DMS79 (cell line): ENCODE data around the gene NTMT2.
"Not testable (repeated sequence)": the region's sequence is repeated elsewhere in the genome, so short reads cannot be mapped to it uniquely, and the experiment has no call there.

ENCODE experiments used
- DNase-seq: peaks from one replicate; lab custom pipeline; 2025; lab: John Stamatoyannopoulos, UW

NTMT2 gene

DNA sequence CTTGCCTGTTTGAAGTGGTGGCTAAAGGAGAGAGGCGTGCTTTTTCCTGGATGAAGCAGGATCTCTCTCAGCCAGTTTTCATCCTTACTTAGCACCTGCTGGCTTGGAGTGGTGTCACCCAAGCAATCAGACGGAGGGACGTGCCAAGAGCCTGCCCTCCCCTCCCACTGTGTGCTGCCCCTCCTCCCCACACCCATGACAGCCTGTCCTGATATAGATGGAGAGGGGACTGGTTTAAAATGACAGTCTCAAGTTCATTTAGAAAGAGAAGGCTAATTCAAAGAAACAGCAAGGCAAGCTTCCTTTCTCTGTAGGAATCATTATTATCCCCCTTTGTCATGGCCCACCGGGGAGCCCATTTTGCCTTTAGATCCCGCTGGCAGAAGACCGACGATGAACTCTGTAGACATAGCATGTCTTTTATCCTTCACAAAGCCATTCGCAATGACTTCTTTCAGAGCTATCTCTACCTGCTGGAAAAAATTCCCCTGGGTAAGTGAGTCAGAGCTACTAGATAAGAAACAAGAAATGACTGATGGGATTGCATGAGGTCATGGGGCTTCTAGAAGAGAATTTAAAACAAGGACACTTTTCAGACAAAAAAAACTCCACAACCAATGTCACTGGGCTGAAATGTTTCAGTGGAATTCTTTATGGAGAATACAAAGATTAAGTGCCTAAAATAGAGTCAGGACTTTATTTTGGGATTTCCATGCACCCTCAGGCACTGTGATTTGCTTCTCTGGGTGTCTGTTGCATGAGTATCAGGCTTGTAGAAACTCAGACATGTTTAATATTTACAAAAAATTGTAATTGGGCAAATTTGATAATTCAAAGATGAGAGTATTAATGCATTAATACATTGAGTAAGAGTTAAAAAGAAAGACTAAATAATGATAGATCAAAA lies at the start of gene NTMT2:
Gene NTMT2 (plus strand): TSS at position 190 of the 907 bp plus-strand sequence. CDS start 149 bp downstream, at position 339.
- DNase-seq: no peak

DNA sequence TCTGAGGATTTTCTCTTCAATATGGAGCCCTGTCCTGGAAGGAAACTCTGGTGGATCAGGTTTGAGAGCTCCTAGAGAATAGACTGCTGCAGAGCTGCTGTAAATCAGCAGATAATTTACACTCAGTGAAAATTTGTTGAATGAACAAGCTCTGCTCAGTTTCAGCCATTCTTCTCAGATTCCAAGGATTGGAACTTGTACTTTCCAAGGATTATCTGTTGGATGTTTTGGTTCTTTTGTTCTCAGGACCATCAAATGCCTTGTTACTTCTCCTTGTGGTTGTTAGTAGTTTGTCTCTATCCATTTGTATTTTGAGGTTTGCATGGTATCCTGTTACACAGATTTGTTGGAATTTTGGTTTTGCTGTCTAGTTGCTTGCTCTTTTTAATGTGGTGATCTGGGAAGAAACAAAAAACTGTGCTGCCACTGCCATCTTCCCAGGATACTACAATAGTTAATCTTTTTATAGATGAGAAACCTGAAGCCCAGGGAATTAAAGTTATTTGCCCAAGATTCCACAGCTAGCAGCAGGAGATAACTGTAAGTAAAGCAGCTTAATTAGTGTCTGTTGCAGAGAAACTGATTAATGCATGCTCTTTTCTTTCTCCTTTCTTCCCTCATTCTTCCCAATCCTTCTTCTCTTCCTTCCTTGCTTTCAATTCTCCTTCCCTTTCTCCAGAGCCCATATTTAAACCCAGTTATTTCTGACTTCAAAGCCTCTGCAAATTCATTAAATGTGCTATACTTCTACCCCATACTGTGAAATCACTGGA lies 49.6 kb upstream of the NTMT2 start:
- DNase-seq: no peak

DNA sequence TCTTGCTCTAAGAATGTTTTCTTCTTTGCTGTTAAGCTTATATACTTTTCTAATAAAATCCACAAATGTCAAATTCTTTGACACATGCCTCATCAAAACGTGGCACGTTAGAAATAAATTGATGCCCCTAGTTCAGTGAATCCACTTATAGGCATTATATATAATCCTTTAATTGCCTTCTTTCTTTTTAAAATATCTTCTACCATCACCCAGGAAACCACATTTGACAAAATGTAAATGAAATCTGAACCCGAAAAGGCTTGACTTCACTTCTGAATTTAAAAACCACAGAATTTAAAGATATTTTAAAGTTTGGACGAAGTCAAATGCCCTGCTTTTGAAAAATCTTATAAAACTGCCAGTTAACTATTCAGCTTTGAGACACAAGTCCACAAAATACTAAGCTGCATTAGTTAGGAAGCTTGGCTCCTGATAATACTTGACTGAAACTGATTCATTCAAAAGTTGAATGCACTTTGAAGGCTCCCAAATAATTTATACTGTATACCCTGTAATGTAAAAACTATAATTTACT lies 48.9 kb upstream of the NTMT2 start:
- no peak for DNase-seq

DNA sequence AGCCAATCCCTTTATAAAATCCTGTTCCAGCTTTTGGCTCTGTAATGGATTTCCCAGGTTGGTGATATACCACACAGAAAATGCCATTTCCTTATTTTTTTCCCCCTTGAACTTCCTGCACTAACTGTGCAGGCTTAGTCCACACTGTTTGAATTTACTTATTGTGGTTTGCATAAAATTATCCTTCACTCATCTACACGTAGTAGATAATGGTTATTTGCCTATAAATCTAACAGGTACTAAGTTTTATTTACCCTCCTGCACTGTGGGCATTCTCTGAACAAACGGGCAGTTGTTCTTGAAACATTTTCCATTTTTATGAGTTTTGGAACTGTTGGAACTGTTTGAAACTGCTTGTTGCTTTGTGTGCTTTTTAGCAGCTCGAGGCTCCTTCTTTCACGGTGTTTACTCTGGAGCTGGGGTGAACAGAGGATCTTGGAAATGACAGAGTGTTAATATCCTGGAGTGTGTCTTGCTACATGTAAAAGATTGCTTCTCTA lies 48.3 kb upstream of the NTMT2 start:
- no peak for DNase-seq

DNA sequence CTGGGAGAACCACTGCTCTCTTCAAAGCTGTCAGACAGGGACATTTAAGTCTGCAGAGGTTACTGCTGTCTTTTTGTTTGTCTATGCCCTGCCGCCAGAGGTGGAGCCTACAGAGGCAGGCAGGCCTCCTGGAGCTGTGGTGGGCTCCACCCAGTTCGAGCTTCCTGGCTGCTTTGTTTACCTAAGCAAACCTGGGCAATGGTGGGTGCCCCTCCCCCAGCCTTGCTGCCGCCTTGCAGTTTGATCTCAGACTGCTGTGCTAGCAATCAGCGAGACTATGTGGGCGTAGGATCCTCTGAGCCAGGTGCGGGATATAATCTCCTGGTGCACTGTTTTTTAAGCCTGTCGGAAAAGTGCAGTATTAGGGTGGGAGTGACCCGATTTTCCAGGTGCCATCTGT lies 32.6 kb upstream of the NTMT2 start:
- DNase-seq: not testable (repeated sequence)

DNA sequence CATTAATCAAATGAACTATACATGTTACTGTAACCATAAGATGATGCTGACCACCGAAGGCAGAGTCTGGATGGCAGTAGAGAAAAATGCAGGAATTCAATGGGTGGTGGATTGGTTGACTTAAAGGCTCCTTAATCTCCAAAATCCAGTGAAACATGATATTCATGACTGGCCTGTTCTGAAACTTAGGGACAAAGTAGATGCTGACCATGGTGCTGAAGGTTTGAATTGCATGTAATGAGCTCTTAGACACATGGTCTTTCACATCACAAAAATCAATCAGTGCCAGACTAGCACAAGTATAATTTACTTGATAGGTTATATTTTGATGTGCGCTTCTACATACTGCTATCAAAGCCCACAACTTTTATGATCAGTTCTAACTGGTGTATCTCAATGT lies 30.9 kb upstream of the NTMT2 start:
- no peak for DNase-seq

DNA sequence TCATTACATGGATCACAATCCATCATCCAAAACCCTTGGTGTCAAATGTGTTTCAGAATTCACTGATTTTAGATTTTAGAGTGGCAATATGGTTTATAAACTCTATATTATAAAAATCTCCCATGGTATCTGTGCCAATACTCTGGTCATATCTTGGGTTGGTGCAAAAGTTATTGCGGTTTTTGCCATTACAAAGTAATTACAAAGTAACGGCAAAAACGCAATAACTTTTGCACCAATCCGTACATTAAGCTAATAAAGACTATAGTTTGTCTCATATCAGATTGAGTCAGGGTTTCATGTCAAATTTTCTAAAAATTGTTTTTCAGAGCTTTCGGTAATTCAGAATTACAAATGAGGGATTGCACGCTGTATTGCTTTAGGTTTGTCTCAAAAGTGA lies 23.4 kb upstream of the NTMT2 start:
- no peak for DNase-seq

DNA sequence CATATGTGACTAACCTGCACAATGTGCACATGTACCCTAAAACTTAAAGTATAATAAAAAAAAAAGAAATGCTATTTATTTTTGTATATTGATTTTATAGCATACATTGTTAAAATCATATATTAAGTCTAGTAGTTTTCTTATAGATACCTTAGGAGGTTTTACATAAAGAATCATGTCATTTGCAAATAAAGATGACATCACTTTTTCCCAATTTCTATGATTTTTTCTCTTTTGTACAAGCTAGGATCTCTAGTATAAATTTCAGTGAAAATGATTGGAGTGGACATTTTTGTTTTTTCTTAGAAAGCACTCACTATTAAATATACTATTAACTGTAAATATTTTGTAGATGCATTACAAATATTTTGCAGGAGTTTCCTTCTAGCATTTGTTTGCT lies 20.5 kb upstream of the NTMT2 start:
- DNase-seq: no peak

DNA sequence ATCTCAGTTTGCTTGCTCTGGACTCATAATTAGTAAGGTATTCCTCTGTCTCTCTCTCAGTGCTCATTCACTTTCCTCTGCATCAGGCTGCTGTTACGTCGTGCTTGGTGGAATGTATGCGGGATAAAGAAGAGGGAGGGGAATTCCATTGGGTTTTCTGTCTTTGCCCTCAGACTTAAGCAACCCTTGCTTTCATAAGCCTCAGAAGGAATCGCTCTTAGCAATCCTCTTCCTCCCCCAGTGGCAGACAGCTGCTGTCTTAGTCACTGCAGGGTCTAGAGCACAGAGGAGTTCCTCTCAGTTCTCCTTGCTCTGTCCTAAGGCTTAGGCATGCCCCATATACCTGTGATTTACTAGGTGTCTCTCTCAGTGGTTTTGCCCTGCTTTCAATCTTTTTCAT lies 19.1 kb upstream of the NTMT2 start:
- no peak for DNase-seq

DNA sequence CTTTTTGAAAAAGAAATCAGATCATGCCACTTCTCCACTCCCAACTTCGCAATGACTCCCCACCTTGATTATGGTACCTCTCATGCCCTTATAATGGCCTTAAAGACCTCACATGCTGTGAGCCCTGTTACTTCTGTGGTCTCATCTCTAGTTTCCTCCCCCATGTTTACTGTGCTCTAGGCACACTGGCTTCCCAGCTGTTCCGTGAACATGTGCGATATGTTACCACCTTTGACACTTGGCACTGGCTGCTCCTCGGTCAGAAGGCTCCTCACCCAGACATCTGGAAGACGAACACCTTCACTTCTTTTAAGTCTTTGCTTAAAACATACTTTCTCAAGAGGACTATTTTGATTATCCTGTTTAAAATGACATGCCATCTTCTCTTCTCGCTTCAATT lies 14.3 kb upstream of the NTMT2 start:
- no peak for DNase-seq

DNA sequence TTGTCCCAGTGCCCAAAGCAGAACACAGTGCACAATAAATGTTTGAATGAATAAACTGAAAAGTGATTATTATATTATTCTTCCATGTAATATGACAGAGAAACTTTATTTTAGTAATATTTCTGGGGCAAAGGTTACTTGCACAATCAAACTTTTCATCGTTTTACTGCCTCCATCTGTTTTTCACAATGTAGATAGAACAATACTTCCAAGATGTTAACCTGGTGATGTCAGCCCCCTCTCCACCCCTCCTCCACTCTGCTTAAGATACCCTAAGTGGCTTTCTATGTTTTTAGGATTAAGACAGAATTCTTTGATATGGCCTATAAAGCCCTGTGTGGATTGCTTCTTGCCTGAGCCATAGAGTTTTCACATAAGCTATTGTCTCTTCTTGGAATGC lies 13.8 kb upstream of the NTMT2 start:
- DNase-seq: no peak

DNA sequence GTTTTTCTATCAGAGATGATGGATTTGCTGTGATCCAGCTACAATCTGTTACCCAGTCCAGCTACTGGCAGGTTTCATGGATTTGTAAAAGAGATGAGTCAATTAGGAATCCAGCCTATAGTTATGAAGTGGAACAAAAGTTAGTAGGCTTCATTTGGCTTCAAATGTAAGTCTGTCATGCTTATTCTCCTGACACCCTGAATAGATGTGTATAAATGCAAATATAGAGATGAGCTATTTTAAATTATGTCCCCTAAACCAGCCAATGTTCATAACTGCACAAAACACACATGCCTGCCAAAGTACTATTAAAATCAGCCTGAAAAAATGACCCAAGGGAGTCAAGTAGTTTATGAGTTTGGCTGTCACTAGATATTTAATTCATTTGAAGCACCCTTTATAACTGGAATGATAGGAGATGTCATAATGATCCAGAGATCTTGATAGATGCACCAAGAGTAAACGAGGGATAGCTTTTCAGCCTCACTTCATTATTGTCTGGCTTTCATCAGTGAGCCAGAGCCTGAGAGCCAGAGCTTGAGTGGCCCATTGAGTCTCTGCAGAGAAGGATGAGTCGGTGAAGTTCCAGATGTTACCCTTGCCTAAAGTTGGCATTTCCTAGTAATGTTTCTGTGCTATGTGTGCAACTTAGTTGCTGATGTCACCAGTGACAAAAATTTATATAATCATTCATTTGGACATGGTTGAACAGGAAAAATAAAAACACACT lies 11.8 kb upstream of the NTMT2 start:
- no peak for DNase-seq

DNA sequence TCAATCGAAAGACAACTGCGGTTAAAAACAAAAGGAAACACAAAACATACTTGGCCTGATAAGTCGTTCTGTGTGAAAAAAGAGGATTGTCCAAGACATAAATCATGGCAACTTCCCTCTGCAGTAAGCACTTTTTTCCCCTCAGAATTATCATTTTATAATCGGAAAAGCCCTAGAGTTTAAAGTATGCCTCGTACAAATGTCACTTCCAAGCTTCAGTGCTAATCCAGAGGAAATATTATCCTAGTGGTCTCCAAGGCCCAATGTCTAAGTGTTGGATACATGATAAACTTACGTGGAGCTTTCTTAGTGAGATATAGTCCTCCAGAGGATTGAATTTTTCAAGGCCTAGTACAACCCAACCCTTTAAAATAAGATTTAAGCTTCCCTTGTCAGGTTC lies 11.2 kb upstream of the NTMT2 start:
- DNase-seq: no peak

- DNase-seq: no peak
Observed at GRCh38 chr1:170140371-170140770, 5.4 kb upstream of the NTMT2 start.

- no peak for DNase-seq
Observed at GRCh38 chr1:170145061-170145460, 698 bp upstream of the NTMT2 start.

DNA sequence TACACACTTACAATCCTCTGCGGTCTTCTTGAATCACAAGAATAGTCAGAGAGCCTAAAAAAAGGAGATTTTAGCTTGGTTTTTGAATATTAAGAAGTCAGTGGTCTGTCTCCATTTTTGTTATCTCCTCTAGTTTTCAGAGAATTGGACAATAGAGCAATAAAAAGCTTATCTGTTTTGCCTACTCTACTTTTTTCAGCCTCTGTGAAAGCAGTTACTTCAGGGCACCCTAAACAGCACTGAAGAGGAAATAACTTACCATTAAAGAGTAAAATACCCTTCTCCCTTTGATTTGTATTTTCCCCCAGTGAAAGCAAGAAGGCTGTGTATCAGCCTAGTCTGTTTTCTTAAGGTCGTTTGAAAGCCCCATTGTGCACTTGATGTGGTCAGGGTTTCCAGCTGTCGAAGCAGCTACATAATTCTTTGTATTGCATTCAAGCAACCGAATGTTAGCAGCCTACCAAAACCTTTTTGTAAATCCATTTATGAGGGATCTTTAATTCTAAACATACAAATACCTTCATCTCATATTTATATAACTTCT lies 1.0 kb downstream of the NTMT2 start:
- DNase-seq: no peak

- no peak for DNase-seq
Observed at GRCh38 chr1:170149241-170149640, 3.5 kb downstream of the NTMT2 start.

DNA sequence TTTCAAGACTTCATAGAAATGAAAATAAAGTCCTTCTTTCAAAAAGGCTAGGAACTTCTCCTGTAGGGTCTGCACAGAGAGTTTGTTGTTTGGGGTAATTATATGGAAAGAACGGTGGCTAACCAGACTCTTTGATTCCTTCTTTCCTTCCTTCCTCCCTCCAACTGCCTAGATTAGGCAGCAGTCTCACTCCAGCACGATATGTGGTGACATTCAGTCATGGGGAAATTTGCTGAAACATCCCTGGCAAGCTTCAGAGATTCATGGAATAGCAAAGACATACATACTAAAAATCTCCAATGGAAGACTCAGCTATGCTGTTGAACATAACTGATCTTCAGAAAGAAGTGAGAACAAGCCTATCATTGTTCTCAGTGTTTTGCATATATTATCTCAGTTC lies 4.3 kb downstream of the NTMT2 start:
- no peak for DNase-seq

DNA sequence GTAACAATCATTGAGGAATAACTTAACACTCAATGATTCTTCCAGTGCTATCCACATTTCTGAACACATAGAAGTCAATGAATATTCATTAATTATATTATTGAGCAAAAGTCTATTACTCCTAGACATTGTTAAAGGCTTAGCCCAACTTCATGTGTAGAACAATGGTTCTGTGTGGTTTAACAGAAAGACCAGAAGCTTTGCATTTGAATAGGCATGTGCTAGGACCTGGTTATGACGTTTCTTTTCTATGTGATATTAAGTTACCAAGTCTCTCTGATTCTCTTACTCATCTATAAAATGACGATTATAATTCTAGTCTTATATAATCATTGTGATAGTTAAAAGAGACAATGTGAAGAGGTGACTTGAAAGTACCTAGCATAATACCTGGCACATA lies 5.2 kb downstream of the NTMT2 start:
- DNase-seq: no peak

- no peak for DNase-seq
Observed at GRCh38 chr1:170153417-170153816, 7.7 kb downstream of the NTMT2 start.

GRCh38 chr1:170155055-170155454 lies 9.3 kb downstream of the NTMT2 start:
- no peak for DNase-seq

DNA sequence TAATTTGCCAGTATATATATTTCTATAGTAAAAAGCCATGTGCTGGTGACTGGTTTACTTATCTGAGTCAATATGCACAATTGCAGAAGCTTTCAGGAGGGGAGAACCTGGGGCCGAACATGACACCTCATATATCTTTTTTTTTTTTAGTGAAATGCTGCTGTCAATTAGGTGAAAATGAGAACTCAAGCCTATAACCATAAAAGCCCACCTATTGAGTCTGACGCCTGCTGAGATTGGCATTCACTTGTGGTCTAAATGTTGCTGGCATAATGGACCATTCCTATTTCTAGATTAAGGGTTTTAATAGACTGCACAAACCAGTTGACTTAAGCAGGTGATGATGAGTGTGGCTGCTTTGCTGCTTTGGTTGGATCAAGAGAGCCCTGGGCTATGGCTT lies 10.8 kb downstream of the NTMT2 start:
- DNase-seq: no peak
